Spleen (tissue), 11 donors: Measurements from ENCODE around the gene STK39. TPM values are rescaled to one million over a fixed set of nuclear protein-coding genes. Genes with fewer than 3 reads are reported as not detected.

ENCODE experiments used
- DNase-seq: peaks from one replicate; pipeline ENCODE4 v3.0.0-alpha.2; 2020
- H3K27ac ChIP-seq, 8 donors: fragments of 200-600 bp; sonication (generic) in 7 of 8; 1 replicate in 4 of 8; 2 replicates in 4 of 8; pipeline versions ENCODE4 v1.5.0 to v1.8.0; 2016 to 2021; ENCODE audit warnings: inconsistent platforms in 4 of 8, mild to moderate bottlenecking in 4 of 8, moderate library complexity in 1 of 8
- H3K27me3 ChIP-seq, 7 donors: fragments of 200-600 bp; sonication (generic) in 6 of 7; replicated peaks in 1 of 7; 1 replicate in 4 of 7; 2 replicates in 3 of 7; pipeline versions ENCODE4 v1.5.0 to v1.8.0; 2016 to 2021; ENCODE audit warnings: inconsistent platforms in 3 of 7, mild to moderate bottlenecking in 1 of 7
- H3K36me3 ChIP-seq, 6 donors: fragments of 200-600 bp; sonication (generic) in 5 of 6; 1 replicate in 4 of 6; 2 replicates in 2 of 6; pipeline versions ENCODE4 v1.5.0 to v1.8.0; 2016 to 2021; ENCODE audit warnings: inconsistent platforms in 2 of 6
- H3K4me1 ChIP-seq, 6 donors: fragments of 200-600 bp; sonication (generic) in 5 of 6; 1 replicate in 3 of 6; 2 replicates in 3 of 6; pipeline versions ENCODE4 v1.5.0 to v1.8.0; 2016 to 2021; ENCODE audit warnings: inconsistent platforms in 3 of 6
- H3K4me3 ChIP-seq, 8 donors: fragments of 200-600 bp; sonication (generic) in 7 of 8; 1 replicate in 4 of 8; 2 replicates in 4 of 8; pipeline versions ENCODE4 v1.5.0 to v1.8.0; 2016 to 2021; ENCODE audit warnings: inconsistent platforms in 4 of 8, mild to moderate bottlenecking in 4 of 8, moderate library complexity in 2 of 8
- H3K9me3 ChIP-seq, 8 donors: fragments of 200-600 bp; sonication (generic) in 7 of 8; 1 replicate in 4 of 8; 2 replicates in 4 of 8; pipeline versions ENCODE4 v1.5.0 to v1.8.0; 2016 to 2021; ENCODE audit warnings: inconsistent platforms in 4 of 8
- CTCF ChIP-seq, 11 experiments: fragments of 200-600 bp in 7 of 11; fragments of 450-650 bp in 4 of 11; sonication (generic) in 4 of 11; IDR thresholded peaks in 8 of 11; conservative IDR thresholded peaks in 3 of 11; 1 replicate in 7 of 11; 2 replicates in 4 of 11; pipeline versions ENCODE4 v1.4.0 to v1.8.0; 2016 to 2021; ENCODE audit warnings: antibody characterized with exemption in 11 of 11, inconsistent platforms in 4 of 11, mild to moderate bottlenecking in 1 of 11
- POLR2A ChIP-seq, 3 donors: fragments of 450-650 bp; IDR thresholded peaks; one replicate each; pipeline ENCODE4 v1.5.1; 2017; ENCODE audit warnings: antibody characterized with exemption in 3 of 3, mild to moderate bottlenecking in 1 of 3
- POLR2AphosphoS5 ChIP-seq, 3 donors: sonication (generic); formaldehyde crosslinking; IDR thresholded peaks; one replicate each; pipeline ENCODE4 v1.5.1; 2017; ENCODE audit warnings: antibody characterized with exemption in 3 of 3
- WGBS, 5 donors: extraction: QIAGEN DNeasy Blood & Tissue Kit in 3 of 5; methylation state at CpG; one replicate each; pipeline versions ENCODE4 v1.1.5 to v1.1.7; 2013 to 2018; 5-methylcytosine and 5-hydroxymethylcytosine counted together
- intact Hi-C: fragments of 100-400 bp; cut with DNase I; formaldehyde crosslinking; loops from one replicate; pipeline ENCODE4 v1.15.0; 2023; ENCODE audit warnings: low total_unique reads
- polyA plus RNA-seq, 3 donors: library from polyadenylated mRNA; stranded (reverse); fragments of 200-250 nt; gene quantifications; one replicate each; pipeline ENCODE4 v1.2.1, GENCODE V29; 2013
- total RNA-seq, 7 donors: library from RNA; depleted of rRNA in 3 of 7; stranded (reverse); fragments of >200 nt in 3 of 7; fragmentation: NEBNext Ultra II Directional in 4 of 7; extraction: Animal tissue kit (Norgen Biotek cat#: 25700) in 4 of 7; gene quantifications; one replicate each; pipeline versions ENCODE4 v1.1.0 to v1.2.1, GENCODE V29; 2016 to 2021
- donor health status: healthy with polysubstance abuse.
- donor health status: DM: no; HTN: no; CAD: no; lungs with moderate emphysema.
- donor health status: DM: no; HTN: no; CAD: no.
- donor health status: Bipolar disorder and iron deficiency.
- donor health status: healthy.
- donor health status: DM: no; HTN: no; CAD: no.
- donor health status: DM: yes; HTN: yes; CAD: no.

The STK39 gene
- total and polyA plus RNA-seq, 10 donors = 8.6 to 17.8 (median 11.0) TPM

- intact Hi-C loops = no loop called here
- DNase-seq = no peak
- no peaks in the 10 kb centered on the region for H3K27me3 ChIP-seq
- no peak overlapping the region for H3K27ac ChIP-seq
- no peaks in the 10 kb centered on the region for H3K9me3 ChIP-seq
- no peak for TF ChIP-seq POLR2A (IDR thresholded peaks at IDR 0.05)
- TF ChIP-seq CTCF (IDR thresholded peaks at IDR 0.05 in 8 of 11, conservative IDR thresholded peaks at IDR 0.05 in 3 of 11) = no peak
- TF ChIP-seq POLR2AphosphoS5 (IDR thresholded peaks at IDR 0.05) = no peak
- H3K4me1 ChIP-seq = no peaks in the 10 kb centered on the region
- no peaks in the 10 kb centered on the region for H3K36me3 ChIP-seq
- H3K4me3 ChIP-seq = no peak overlapping the region
- 83 to 89% (median 87%) methylated on average over 7 of the region's 7 CpGs for WGBS, 5 donors
Observed at GRCh38 chr2:168290391-168290790, 43.0 kb upstream of the STK39 start.

GRCh38 chr2:168289880-168290279, 42.5 kb upstream of the STK39 start:
- Histone ChIP-seq H3K27ac (no peak overlapping the region), H3K4me1 (no peaks in the 10 kb centered on the region), H3K9me3 (no peaks in the 10 kb centered on the region), H3K4me3 (no peak overlapping the region), H3K36me3 (no peaks in the 10 kb centered on the region), H3K27me3 (no peaks in the 10 kb centered on the region)
- DNase-seq = no peak
- 88 to 95% (median 93%) methylated on average over 6 of the region's 6 CpGs for WGBS, 5 donors
- TF ChIP-seq POLR2A (IDR thresholded peaks at IDR 0.05) (no peak), POLR2AphosphoS5 (IDR thresholded peaks at IDR 0.05) (no peak), CTCF (IDR thresholded peaks at IDR 0.05 in 8 of 11, conservative IDR thresholded peaks at IDR 0.05 in 3 of 11) (no peak)
- intact Hi-C loops = no loop called here

GRCh38 chr2:168286535-168286934, 39.1 kb upstream of the STK39 start:
- H3K4me1 ChIP-seq = no peaks in the 10 kb centered on the region
- 47 to 99% (median 72%) methylated on average over 2 of the region's 2 CpGs for WGBS, 5 donors
- no peak overlapping the region for H3K4me3 ChIP-seq
- no peak overlapping the region for H3K27ac ChIP-seq
- no peak for DNase-seq
- H3K36me3 ChIP-seq = no peaks in the 10 kb centered on the region
- no peaks in the 10 kb centered on the region for H3K9me3 ChIP-seq
- no peaks in the 10 kb centered on the region for H3K27me3 ChIP-seq
- TF ChIP-seq POLR2A (IDR thresholded peaks at IDR 0.05) (no peak), CTCF (IDR thresholded peaks at IDR 0.05 in 8 of 11, conservative IDR thresholded peaks at IDR 0.05 in 3 of 11) (no peak), POLR2AphosphoS5 (IDR thresholded peaks at IDR 0.05) (no peak)
- intact Hi-C loops = no loop called here

GRCh38 chr2:168278424-168278888, 31.1 kb upstream of the STK39 start:
- intact Hi-C loops = no loop called here
- DNase-seq = no peak
- Histone ChIP-seq H3K9me3 (no peaks in the 10 kb centered on the region), H3K27ac (no peak overlapping the region), H3K36me3 (no peaks in the 10 kb centered on the region), H3K27me3 (no peaks in the 10 kb centered on the region), H3K4me3 (no peak overlapping the region), H3K4me1 (no peaks in the 10 kb centered on the region)
- no peak for TF ChIP-seq POLR2AphosphoS5 (IDR thresholded peaks at IDR 0.05)
- TF ChIP-seq CTCF (IDR thresholded peaks at IDR 0.05 in 8 of 11, conservative IDR thresholded peaks at IDR 0.05 in 3 of 11) = no peak
- no peak for TF ChIP-seq POLR2A (IDR thresholded peaks at IDR 0.05)
- WGBS, 5 donors = 76 to 95% (median 89%) methylated on average over 5 of the region's 5 CpGs
